ENCODE results near the gene KDM7A.

The KDM7A gene

DNA sequence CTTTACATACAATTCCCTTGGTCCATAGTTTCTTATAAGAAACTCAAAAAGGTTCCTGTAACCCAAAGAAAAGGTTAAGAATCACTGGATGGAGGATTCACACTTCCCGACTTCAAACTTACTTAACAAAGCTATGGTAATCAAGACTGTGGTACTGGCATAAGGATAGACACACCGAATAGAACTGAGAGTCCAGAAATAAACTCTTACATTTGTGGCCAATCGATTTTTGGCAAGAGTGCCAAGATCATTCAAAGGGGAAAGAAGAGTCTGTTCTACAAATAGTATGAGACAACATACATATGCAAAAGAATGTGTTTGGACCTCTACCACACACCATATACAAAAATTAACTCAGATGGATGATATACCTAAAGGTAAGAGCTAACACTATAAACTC lies 32.8 kb downstream of the KDM7A start:
- H3K4me1 ChIP-seq, result no peaks in the 10 kb centered on the region; the same call in 1 of the 2 replicates
- no peak overlapping the region for H3K4me3 ChIP-seq (ENCODE audit: low read depth, low read length)
- no peaks in the 10 kb centered on the region for H3K9me3 ChIP-seq
- H3K27me3 ChIP-seq, result no peaks in the 10 kb centered on the region
- H3K36me3 ChIP-seq, result no peaks in the 10 kb centered on the region
- no peak for DNase-seq
- TF ChIP-seq CTCF (IDR thresholded peaks at IDR 0.05; ENCODE audit: low read depth, low read length), result no peak

- H3K36me3 ChIP-seq, result no peaks in the 10 kb centered on the region
- H3K9me3 ChIP-seq, result no peaks in the 10 kb centered on the region
- no peaks in the 10 kb centered on the region for H3K27me3 ChIP-seq
- no peak for DNase-seq
- H3K4me3 ChIP-seq (ENCODE audit: low read depth, low read length), result no peak overlapping the region
- H3K4me1 ChIP-seq, result no peaks in the 10 kb centered on the region
- TF ChIP-seq CTCF (IDR thresholded peaks at IDR 0.05; ENCODE audit: low read depth, low read length), result no peak
Measured at GRCh38 chr7:140142031-140142430, 34.8 kb downstream of the KDM7A start.

- no peak for DNase-seq
- Histone ChIP-seq H3K36me3 (no peaks in the 10 kb centered on the region), H3K4me1 (no peaks in the 10 kb centered on the region), H3K9me3 (no peaks in the 10 kb centered on the region), H3K27me3 (no peaks in the 10 kb centered on the region), H3K4me3 (ENCODE audit: low read depth, low read length) (no peak overlapping the region)
- no peak for TF ChIP-seq CTCF (IDR thresholded peaks at IDR 0.05; ENCODE audit: low read depth, low read length)
Measured at GRCh38 chr7:140141256-140141655, 35.5 kb downstream of the KDM7A start.

GRCh38 chr7:140137078-140137477 lies 39.7 kb downstream of the KDM7A start:
- no peaks in the 10 kb centered on the region for H3K27me3 ChIP-seq
- no peaks in the 10 kb centered on the region; the same call in 1 of the 2 replicates for H3K4me1 ChIP-seq
- H3K9me3 ChIP-seq, result no peaks in the 10 kb centered on the region
- no peak for TF ChIP-seq CTCF (IDR thresholded peaks at IDR 0.05; ENCODE audit: low read depth, low read length)
- no peak overlapping the region for H3K4me3 ChIP-seq (ENCODE audit: low read depth, low read length)
- DNase-seq, result no peak
- no peaks in the 10 kb centered on the region for H3K36me3 ChIP-seq

- no peaks in the 10 kb centered on the region; the same call in 1 of the 2 replicates for H3K4me1 ChIP-seq
- no peak for DNase-seq
- H3K4me3 ChIP-seq (ENCODE audit: low read depth, low read length), result no peak overlapping the region
- no peaks in the 10 kb centered on the region for H3K36me3 ChIP-seq
- H3K9me3 ChIP-seq, result no peaks in the 10 kb centered on the region
- H3K27me3 ChIP-seq, result no peaks in the 10 kb centered on the region
- TF ChIP-seq CTCF (IDR thresholded peaks at IDR 0.05; ENCODE audit: low read depth, low read length), result no peak
Measured at GRCh38 chr7:140136073-140136472, 40.7 kb downstream of the KDM7A start.

DNA sequence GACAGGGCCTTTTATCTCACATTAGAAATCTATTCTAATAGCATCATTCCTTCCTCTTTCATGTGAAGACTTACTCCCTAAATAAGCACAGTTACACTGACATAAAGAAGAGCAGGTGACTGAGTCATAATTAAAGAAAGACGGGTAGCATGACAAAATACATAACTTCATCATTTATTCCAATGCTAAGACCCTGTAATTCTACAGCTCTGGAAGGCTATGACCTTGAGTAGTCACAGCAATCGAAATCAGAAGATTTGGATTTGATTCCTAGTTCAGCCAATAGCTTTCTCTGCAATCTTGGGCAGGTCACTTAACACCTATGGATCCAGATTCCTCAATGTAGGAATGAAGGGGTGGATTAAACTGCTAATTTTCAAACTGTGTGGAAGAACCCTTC lies 42.7 kb downstream of the KDM7A start:
- no peak for TF ChIP-seq CTCF (IDR thresholded peaks at IDR 0.05; ENCODE audit: low read depth, low read length)
- Histone ChIP-seq H3K4me1 (no peaks in the 10 kb centered on the region; the same call in 1 of the 2 replicates), H3K36me3 (peaks cover 3% of the 10 kb centered on the region; the same call in 1 of the 2 replicates), H3K27me3 (no peaks in the 10 kb centered on the region), H3K4me3 (ENCODE audit: low read depth, low read length) (no peak overlapping the region), H3K9me3 (no peaks in the 10 kb centered on the region)
- no peak for DNase-seq

Measured in BE2C (cell line).